ENCODE measurements around the gene PSMD13.
"Not testable (repeated sequence)": the region's sequence is repeated elsewhere in the genome, so short reads cannot be mapped to it uniquely, and the experiment has no call there.

PSMD13 gene

DNA sequence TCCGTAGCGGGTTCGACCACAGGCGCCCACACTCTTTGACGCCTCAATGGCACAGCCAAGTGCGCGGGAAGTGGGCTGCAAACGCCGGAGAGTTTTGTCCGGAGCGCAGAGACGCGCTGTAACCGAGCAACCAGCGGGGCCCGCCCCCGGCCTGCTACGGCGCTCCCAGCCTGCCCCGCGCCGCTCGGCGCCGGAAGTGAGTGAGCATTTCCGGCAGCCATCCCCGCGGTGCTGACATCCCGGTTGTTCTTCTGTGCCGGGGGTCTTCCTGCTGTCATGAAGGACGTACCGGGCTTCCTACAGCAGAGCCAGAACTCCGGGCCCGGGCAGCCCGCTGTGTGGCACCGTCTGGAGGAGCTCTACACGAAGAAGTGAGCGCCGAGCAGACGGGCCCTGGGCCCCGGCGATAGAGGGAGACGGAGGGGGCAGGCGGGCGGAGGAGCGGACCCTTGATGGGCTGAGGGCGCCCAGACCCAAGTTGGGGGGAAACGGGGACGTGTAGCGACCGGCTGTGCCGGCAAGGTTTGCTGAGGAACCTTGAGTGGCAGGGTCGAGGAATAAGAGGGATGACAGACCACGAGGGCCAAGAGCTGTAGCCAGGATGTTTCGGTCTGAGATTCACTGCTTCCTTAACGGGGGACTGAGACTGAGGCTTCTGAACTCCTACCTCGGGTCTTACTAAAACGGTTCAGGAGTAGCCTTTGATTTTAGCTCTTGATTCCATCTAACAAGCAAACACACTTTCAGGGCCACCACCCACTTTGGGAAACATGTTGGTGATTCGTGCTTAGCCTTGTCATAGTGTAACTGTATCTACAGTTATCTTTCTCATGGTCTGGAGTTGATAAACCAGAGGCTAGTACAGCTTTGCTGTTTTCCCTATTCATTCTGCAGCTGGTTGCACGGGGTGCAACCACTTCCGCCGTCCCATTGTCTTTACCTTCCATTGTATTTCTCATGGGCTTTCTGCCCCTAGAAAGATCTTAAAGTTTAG, at the start of gene PSMD13:
PSMD13 (plus strand) TSS at position 203 of the 994 bp plus-strand sequence; CDS start at position 277, 74 bp downstream.
- no peak for FAIRE-seq

DNA sequence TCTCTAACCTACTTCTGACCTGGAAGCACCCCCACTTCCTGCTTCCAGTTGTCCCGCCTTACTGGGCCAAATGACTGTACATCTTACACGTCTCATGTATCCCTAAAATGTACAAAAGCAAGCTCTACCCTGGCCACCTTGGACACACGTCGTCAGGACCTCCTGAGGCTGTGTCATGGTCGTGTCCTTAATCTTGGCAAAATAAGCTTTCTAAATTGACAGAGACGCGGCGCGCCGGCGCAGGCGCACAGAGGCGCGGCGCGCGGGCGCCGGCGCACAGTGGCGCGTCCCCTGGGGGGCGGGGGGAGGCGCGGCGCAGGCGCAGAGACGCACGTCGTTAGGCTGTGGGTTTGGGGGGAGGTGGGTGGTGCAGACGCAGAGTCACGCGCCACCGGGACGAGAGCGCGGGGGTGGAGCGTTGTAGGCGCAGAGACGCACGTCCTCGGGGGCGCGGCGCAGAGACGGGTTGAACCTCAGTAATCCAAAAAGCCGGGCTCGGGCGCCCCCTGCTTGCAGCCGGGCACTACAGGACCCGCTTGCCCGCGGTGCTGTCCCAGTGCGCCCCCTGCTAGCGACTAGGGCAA, 47.5 kb upstream of the PSMD13 start:
- FAIRE-seq = not testable (repeated sequence)

DNA sequence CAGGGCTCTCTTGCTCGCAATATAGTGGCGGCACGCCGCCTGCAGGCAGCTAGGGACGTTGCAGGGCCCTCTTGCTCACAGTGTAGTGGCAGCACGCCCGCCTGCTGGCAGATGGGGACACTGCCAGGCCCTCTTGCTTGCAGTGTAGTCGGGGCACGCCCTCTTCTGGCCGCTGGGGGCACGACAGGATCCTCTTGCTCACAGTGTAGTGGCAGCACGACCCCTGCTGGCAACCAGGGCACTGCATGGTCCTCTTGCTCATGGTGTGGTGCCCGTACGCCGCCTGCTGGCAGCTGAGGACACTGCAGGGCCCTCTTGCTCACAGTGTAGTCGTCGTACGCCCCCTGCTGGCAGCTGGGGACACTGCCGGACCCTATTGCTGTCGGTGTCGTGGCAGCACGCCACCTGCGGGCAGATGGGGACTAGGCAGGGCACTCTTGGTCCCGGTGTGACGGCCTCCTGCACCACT, 46.9 kb upstream of the PSMD13 start:
- FAIRE-seq = not testable (repeated sequence)

DNA sequence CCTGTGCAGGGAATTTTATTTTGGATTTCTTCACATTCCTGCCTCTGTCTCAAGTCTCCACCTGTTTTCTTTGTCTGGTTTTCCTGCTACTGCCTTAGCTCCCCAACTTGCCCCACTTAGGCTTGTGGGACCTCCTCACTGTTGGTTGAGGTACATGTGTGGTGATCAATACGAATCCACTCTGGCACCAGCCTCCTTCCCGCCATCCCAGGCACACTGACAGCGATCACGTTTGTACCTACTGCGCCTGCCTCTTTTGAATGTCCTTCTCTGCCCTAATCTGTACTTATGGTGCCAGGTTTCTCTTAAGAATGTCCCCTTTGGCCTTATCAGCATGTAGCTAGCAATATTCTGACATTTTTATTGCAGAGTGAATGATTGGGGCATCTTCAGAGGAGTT, 46.2 kb upstream of the PSMD13 start:
- not testable (repeated sequence) for FAIRE-seq

DNA sequence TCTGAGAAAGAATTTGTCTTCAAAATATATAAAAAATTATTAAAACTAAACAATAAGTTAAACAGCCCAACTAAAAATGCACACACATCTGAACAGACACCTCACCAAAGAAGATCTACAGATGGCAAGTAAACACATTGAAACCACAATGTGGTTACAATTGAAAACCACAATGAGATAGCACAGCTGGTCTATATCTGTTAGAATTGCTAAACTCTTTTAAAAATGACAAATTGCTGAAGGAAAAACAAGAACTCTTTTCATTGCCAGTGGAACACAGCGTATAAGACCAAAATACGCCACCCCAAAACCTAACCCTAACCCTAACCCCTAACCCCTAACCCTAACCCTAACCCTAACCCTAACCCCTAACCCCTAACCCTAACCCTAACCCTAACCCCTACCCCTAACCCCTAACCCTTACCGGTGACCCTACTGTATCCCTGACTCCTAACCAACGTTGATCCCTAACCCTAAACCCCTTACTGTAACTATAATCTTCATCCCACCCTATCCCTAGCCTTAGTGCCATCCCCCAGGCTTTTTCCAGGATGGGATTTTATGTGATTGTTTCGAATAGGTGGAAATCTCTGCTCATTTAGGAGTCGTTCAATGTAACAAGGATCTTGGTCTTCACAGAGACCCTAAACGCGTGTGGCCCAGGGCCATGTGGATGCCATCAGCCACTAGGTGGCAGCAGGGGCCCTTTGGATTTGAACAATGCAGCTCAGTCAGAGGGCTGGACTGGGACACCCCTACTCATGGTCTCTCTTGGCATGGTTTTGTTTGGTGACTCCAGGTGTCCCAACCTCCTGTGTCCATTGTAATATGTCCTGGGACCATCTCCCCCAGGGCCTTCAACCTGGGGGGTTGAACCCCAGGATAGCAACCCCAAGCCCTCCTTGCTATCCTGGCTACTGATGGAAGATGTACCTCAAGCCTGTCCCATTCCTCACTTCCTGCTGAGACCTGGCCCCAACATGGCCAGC, 45.0 kb upstream of the PSMD13 start:
- peak; percentile 79 for FAIRE-seq

DNA sequence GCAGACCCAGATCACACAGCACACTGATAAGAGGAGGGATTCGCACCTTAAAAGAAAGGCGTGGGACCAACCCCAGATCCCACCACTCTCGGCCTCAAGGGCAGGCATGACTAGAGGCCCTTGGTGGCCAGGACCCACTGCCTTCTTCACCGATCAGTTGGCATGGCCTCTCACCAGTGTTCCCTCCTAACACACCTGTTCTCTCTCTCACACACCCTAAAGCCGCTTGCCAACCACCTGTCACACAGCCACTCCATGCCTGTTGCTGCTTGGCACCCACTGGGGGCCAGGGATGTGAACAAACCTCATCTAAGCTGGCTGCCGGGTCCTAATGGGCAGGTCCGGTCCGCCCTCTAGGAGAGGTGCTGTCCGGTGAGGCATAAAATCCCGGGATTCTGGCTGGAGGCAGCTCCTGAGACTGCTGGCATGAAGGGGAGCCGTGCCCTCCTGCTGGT, 44.1 kb upstream of the PSMD13 start, which contains the start of gene SCGB1C1:
SCGB1C1 (plus strand) TSS at position 405 of the 455 bp plus-strand sequence; CDS start at position 427, 22 bp downstream.
- FAIRE-seq = not testable (repeated sequence)

DNA sequence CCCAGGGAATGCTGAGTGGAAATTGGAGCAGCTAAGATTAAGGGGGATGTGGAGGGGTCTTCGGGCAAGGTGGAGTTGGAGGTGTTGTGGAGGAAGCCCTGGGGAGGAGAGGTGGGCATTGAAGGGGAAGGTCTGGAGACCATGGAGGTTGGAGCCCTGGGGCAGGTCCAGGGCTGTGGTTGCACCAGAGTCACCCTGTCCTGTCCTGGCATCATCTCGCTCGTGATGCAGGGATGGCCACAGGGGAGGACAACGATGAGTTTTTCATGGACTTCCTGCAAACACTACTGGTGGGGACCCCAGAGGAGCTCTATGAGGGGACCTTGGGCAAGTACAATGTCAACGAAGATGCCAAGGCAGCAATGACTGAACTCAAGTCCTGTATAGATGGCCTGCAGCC, 43.3 kb upstream of the PSMD13 start:
- FAIRE-seq = not testable (repeated sequence)

DNA sequence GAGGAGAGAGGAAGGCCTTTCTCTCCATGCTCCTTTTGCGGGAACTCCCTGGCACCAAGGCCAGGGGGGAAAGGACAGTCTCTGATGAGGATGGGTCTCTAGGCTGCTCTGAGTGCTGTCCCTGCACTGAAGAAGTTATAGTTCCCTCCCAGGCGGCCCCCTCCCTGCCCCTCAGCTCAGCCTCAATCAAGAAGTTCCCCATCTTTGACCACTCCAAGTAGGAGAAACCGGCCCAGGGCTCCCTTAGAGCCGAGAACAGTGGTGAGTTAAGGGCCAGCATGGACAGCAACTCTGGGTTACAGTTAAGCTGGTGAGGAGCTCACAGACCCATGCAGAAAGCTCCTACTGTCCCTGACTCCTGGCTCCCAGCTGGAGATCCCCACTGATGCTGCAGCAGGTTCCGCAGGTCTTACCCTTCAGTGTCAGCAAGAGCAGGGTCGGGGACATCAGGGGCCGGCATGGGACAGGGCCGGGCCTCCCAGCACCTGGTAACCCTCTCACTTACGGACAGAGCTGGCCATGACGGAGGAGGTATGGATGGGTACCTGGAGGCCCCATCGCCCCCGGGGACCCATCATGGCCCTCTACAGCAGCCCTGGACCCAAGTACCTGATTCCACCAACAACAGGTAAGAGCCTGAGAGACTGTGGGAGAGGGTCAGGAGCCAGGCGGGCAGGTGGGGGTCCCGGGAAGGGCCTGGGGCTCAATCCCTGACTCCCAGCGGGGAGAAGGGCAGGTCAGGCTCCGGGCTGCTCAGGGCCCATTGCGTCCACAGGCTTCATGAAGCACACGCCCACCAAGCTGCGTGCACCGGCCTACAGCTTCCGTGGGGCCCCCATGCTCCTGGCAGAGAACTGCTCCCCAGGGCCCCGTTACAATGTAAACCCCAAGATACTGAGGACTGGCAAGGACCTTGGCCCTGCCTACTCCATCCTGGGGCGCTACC, 39.7 kb upstream of the PSMD13 start:
- no peak for FAIRE-seq

DNA sequence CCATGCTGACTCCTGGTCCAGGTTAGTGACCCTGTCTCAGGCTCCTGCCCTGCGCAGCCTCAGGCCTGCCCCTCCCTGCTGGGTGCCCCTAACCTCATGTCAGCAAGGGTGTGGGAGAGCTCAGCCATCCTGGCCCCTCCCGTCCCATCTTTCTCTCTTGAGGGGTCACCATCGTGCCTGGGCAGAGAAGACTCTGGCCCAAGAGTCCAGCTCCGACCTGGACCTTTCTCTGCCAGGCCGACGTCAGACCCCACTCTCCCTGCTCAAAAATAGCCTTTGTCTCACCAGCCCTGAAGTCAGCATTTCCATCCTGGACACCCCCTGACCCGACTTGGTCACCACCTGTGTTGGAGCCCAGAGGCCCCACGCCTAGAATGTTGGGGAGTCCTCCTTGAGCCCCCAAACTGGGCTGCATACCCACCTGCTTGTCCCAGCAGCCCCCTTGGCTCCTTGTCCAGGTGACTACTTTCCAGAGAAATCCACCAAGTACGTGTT, 39.0 kb upstream of the PSMD13 start:
- FAIRE-seq = no peak

DNA sequence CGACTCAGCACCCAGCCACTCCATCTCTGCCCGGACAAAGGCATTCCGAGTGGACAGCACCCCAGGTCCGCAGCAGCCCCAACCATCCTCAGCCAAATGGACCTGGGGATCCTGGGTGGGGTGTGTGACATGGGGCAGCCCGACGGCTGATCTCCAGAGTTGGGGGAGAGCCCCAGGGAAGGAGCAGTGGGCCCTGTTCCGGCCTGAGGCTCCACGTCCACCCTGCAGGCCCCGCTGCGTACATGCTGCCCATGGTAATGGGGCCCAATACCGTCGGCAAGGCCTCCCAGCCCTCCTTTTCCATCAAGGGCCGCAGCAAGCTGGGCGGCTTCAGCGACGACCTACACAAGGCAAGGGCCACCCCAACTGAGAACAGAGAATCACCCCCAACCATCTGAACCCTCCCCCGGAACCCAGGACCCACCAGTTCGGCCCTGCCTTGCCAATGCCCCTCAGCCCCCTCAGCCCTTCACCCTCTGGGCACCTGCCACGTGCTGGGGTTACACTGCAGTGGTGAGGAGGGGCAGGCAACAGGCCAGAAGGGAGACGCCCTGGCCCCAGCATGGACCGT, 38.5 kb upstream of the PSMD13 start:
- no peak for FAIRE-seq

DNA sequence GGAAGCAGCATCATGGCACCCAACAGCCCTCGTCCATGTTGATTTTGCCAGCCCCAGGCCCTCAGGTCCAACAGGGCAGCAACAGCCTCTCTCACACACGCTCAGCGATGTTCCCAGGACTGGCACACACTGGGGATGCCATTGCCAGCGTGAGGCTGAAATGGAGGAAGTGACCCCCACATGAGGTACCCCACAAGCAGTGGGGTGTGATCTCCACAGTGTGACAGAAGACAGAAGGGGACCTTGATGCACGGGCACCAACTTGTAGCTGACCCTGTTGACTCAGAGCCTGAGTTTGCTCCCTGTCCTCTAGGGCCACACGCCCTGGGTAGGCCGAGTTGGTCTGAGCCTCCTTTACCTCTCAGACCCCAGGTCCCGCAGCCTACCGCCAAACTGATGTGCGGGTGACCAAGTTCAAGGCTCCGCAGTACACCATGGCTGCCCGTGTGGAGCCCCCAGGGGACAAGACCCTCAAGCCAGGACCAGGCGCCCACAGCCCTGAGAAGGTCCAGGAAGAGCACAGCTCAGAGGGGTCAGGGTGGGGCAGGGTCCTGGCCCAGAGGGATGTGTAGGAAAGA, 37.7 kb upstream of the PSMD13 start:
- no peak for FAIRE-seq

DNA sequence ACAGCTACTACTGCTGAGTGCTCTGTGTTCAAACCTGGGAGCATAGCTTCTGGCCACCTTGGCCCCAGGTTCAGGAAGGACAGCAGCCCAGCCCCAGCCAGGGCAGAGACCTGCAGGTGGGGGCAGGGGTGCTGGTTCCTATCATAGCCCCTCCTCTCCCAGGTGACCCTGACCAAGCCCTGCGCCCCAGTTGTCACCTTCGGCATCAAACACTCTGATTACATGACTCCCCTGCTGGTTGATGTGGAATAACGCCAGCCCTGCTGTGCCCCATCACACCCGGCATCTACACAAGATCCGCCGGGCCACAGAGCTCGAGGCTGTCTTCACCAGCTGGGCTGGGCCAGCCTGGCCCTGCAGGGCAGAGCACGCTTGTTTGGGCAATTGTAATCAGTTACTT, 37.0 kb upstream of the PSMD13 start:
- no peak for FAIRE-seq

DNA sequence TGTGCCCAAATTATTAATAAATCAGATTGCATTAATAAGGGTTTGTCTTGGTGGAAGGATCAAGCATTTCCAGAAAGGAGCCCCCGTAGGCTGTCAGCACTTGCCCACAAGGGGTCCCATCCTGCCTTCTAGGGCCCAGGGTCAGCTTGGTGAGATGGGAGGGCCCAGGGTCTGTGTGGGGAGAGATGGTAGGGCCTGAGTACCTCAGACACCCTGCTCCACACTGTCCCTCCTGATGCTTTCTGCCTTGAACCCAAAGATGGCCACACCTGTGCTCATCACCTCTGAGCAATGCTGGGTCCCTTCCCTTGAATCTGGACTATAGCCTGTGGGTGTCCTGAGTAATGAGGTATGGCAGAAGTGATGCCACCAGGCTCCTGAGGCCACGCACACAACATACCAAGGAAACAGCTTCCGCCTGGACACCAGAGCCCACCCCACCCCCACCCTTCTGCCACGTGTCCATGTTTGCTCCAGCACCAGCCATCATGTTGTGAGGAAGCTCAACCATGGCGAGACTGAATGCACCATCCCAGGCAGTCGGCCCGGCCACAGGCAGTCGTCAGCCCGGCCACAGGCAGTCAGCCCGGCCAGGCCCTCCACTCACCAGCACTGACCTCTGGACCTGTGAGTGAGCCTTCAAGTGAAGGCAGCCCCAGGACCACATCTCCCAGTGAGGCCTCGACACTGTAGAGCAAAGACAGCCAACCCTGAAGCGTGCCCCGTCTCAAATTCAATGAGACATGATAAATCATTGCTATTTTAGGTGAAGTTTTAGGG, 36.4 kb upstream of the PSMD13 start:
- FAIRE-seq = no peak

DNA sequence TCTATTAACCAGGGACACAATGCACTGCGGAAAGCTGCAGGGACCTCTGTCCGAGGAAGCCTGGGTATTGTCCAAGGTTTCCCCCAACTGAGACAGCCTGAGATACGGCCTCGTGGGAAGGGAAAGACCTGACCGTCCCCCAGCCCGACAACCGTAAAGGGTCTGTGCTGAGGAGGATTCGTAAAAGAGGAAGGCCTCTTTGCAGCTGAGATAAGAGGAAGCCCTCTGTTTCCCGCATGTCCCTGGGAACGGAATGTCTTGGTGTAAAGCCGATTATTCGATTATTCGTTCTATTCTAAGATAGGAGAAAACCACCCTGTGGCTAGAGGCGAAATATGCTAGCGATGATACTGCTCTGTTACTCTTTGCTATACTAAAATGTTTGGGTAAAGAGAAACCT, 34.8 kb upstream of the PSMD13 start:
- FAIRE-seq = no peak

DNA sequence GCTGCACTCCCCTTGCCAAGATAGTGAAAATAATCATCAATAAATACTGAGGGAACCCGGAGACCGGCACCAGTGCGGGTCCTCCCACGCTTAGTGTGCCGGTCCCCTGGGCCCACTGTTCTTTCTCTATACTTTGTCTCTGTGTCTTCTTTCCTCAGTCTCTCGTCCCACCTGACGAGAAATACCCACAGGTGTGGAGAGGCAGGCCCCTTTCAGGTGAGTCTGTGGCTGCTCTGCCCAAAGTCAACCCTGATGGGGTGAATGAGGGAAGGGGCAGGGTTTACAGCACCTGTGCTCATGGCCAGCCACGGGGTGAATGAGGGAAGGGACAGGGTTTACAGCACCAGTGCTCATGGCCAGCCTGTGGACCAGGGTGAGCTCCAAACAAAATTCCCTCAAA, 34.3 kb upstream of the PSMD13 start:
- FAIRE-seq = no peak

DNA sequence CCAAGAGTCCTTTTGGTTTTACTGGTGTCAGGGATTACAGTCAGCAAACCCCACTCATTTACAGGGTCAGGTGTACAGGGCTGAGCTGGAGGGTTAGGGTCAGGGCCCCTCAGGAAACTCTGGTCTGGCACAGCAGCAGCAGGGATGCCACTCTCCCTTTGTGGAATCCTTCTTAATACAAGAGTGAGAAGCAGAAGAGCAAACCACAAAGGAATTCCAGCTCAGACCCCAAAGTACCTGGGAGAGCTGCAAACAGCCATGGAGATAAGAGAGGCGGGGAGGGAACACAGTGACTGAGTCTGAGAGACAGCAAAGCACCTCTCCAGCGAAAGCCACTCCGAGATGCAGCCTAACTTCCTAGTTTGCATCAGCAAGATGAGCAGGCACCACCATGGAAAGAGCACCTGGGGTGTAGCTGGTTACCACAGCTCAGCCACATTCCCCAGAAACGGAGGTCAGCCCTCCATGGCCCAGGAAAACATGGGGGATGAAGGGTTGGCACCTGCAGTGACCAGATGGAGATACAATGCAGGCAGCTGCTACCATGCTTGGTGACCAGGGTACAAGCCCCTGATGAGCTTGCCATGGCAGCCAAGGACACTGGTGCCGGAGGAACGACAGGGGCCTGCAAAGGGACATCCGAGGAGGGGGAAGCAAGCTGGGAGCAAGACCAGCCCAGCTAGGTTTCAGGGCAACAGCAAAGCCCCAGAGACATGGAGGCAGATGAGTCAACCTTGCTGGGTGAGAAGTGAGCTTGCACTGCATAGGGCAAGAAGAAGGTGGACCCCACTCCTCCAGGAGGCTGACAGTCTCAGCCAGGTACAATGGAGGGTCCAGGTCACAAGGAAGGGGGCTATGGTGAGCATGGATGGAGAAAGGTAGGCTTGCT, 33.5 kb upstream of the PSMD13 start:
- no peak for FAIRE-seq

DNA sequence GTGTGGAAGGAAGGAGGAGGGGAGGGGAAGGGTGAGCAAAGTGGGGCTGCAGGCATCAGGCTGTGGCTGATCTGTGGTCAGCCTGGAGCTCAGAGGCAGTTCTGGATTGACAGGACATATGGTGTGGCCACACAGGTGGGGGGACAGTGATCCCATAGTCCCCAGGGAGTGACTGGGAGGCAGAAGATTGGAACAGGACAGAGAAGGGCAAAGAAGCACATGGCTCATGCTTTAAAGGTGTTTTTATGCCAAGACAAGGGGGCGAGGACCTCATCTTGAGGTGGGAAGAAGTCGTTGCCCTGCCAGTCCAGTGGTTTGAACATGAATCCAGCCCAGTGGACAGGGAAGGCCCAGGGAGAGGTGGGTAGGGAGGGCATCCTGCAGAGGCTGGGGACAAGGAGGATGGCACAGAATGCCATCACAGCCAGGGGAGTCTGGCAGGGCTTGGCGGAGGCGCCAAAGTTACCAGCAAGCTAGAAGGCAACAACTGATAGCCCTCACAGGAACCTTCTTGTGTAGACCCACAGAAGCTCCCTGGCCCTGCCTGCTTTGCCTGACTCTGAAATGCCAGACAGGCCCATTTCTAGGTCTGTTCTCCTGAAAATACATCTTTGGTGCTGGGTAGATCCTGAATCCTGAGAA, 32.7 kb upstream of the PSMD13 start:
- no peak for FAIRE-seq

DNA sequence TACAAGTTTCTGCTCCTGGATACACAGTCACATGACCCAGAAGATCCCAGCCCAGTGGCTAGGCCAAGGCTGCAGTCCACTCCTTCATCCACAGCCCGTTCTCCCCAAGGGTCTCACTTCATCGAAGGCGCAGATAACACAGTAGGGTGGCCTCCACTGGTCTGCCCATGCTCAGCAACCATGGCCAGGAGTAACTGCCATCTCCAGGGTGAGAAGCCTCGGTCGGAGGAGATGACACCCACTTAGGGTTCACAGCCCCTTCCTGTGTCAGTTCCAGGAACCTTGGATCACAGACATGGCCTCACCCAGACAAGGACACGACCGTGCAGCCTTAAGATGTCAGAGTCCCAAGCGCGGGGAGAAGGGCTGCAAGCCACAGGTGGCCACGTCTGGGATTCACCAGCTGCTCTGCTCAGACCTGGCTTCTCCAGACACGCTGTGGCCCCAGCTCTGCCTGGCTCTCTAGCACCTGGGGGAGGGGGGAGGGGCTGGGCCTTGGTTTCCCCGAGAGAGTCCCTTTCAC, 32.1 kb upstream of the PSMD13 start:
- no peak for FAIRE-seq
